Anterior cingulate cortex (tissue), 58 donors: ENCODE measurements around the gene ZMYND8.
A peak's percentile ranks its signal among the peaks of the same experiment; 100 is the strongest.
"Not testable (repeated sequence)": the region's sequence is repeated elsewhere in the genome, so short reads cannot be mapped to it uniquely, and the experiment has no call there.

Experiments
- DNase-seq, 58 donors: peaks; one replicate each; lab custom pipeline; 2025; lab: John Stamatoyannopoulos, UW

ZMYND8 gene

GRCh38 chr20:47373206-47373733 is 16.8 kb upstream of the ZMYND8 start:
- DNase-seq = no peak

DNA sequence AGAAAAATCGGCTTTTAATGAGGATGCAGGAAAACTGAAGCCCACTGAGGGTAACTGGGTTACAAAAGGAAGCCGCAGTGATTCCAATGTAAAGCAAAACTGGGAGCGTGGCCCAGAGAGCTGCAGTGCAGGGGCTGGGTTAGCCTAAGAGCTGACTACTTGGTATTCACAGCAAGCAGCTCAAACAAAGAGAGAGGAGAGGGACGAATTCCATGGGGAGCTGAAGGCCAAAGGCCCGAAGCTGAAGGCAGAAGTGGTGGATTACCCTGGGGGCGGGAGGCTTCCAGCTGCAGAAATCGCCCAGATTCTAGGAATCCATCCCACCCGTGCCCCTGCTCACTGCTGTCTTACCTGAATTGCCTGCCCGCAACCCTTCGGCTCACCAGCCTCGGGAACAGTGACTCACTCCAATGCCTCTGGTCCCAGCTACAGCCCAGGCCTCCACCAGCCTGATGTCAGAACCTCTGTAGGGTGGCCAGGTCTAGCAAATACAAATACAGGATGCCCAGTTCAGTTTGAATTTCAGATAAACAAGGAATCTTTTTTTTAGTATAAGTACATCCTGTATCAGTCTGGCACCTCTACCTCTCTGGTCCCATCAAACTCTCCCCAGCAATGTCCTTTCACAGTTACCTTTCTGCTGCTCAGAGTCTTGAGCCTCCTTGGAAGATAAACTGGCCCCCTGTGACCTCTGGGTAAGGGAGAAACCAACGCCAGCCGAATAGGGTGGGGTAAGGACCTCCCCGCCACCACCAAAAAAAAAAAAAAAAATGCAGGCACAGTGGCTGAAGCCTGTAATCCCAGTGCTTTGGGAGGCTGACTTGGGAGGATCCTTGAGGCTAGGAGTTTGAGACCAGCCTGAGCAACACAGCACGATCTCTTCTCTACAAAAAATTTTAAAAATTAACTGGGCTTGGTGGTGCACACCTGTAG is 14.6 kb upstream of the ZMYND8 start:
- no peak for DNase-seq

- no peak for DNase-seq
Observed at GRCh38 chr20:47370214-47370613, 13.7 kb upstream of the ZMYND8 start.

DNA sequence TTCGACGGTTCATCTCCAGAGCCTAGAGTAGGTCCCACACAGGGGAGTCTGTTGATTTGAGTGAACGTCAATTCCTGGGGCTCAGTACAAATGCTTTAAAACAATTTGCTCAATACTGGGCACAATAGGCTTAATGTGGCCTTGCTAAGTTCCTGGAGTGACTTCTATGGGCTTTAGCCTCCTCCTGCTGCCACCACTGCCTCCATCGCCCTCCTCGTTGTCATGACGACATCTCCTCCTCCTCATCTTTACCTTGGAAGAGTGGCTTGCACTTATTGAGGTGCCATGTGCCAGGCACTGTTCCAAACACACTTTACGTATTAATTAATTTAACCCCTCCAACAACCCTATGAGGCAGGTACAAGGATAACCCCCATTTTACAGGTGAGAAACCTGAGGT is 11.8 kb upstream of the ZMYND8 start:
- no peak for DNase-seq

- DNase-seq = not testable (repeated sequence)
Observed at GRCh38 chr20:47366301-47366700, 9.8 kb upstream of the ZMYND8 start.

- no peak for DNase-seq
Observed at GRCh38 chr20:47365023-47365764, 8.7 kb upstream of the ZMYND8 start.

GRCh38 chr20:47362361-47363219 is 6.1 kb upstream of the ZMYND8 start:
- DNase-seq = no peak

GRCh38 chr20:47361057-47361915 is 4.8 kb upstream of the ZMYND8 start:
- peak in 6 of 58 donors; percentile 26 to 46 (median 34) for DNase-seq

GRCh38 chr20:47360297-47361056 is 4.0 kb upstream of the ZMYND8 start:
- DNase-seq = peak in 49 of 58 donors; percentile 16 to 80 (median 49)

- DNase-seq = no peak
Observed at GRCh38 chr20:47359530-47360296, 3.2 kb upstream of the ZMYND8 start.

GRCh38 chr20:47358672-47359529 is 2.4 kb upstream of the ZMYND8 start:
- DNase-seq = peak in 57 of 58 donors; percentile 30 to 92 (median 74)

DNA sequence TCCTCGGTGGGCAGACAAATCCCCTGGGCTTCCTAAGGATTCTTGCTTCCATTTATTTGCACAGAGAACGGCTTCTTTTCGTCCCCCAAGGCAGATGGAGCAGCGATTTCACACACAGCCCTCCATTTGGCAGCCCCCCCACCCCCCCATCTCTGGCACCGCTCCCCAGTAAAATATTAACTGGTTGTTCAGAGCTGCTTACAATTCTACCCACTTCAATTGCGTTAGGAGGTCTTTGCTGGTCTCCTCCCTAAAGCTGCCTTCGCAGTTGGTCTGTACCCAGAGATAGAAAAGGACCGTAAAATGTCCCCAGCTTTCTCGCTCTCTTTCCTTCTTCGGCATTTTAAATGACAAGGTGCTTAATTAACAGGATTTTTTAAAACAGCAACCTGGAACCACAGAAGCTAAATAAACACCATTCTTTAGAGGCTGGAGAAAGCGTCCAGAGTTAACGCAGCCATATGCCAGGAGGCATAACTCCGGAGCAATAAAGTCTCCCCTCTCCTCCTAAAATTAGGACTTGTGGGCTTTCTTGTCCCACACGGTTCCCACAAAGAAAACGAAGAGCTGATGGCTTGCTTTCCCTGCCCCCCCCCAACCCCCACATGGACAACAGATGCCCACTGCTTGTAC is 1.7 kb upstream of the ZMYND8 start:
- peak in 2 of 58 donors; percentile 64 to 69 for DNase-seq

DNA sequence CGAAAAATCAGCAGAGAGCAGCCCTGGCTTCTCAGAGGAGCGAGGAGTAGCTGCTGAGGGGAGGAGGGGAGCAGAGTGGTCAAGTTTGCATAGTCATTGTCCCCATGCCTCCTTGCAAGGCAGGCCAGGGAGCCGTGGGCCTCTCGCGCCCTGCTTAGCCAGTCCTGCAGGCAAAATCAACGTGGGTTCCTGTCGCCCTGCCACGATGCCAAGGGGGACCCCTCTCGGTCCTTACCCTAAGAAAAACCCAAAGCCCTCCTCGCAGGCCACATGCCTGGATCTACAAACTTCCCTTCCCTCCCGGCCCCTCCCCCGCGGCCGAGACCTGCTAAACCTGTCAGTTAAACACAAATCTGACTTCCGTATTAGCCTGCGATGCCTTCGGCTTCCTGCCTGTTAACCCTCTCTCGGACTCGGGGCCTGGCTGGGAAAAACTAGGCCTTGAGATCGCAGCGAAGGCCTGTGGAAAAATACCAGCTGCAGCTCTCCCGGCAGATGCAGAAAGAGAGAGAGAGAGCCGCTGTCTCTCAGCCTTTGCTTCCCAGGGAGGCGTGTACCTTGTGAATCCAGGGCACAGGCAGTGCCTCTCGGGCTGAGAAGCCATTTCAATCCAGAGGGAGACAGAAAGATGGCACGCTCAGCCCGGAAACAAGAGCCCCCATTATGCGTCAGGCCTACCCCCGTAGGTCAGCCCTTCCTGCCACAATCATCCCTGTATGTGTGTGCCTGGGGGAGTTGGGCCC is 968 bp upstream of the ZMYND8 start:
- peak; percentile 34 to 91 (median 79) for DNase-seq

DNA sequence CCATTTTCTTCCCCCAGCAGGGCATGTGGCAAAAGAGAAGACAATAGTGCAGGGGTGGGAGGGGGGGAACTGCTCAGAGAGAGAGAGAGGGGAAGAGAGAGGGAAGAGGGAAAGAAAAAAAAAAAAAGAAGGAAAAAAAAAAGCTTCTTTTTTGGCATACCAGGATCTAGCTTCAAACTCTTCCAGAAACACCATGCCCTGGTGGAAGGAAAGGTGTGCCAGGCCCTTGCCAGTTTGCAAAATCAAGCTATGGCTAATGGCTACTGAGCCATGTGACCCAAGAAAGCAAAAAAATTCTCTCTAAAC is 326 bp downstream of the ZMYND8 start:
- DNase-seq = no peak

GRCh38 chr20:47355489-47356219 is 845 bp downstream of the ZMYND8 start:
- peak in 26 of 58 donors; percentile 17 to 72 (median 32) for DNase-seq
